Immature natural killer cell (primary cell): Measurements from ENCODE around the gene HPSE2. TPM values are rescaled to one million over a fixed set of nuclear protein-coding genes. Genes with fewer than 3 reads are reported as not detected.
A peak's percentile ranks its signal among the peaks of the same experiment; 100 is the strongest.

Experiments
- DNase-seq, 3 donors: peaks; one replicate each; pipeline ENCODE4 v3.0.0; 2022; ENCODE audit warnings: mixed read lengths in 1 of 3
- H3K27ac Mint-ChIP-seq, 6 donors: one replicate each; pipeline ENCODE4 v1.8.0; 2020; ENCODE audit warnings: mixed read lengths in 6 of 6, mild to moderate bottlenecking in 5 of 6, inconsistent platforms in 4 of 6, moderate library complexity in 3 of 6
- H3K27me3 Mint-ChIP-seq, 3 donors: one replicate each; pipeline ENCODE4 v1.8.0; 2020 to 2021; ENCODE audit warnings: low read depth in 3 of 3, mild to moderate bottlenecking in 3 of 3, mixed read lengths in 3 of 3, moderate library complexity in 3 of 3, inconsistent platforms in 1 of 3
- H3K36me3 Mint-ChIP-seq, 3 donors: one replicate each; pipeline ENCODE4 v1.8.0; 2020; ENCODE audit warnings: mixed read lengths in 3 of 3, inconsistent platforms in 2 of 3, mild to moderate bottlenecking in 2 of 3
- H3K4me1 Mint-ChIP-seq, 2 donors: one replicate each; pipeline ENCODE4 v1.8.0; 2020; ENCODE audit warnings: inconsistent platforms in 2 of 2, mild to moderate bottlenecking in 2 of 2, mixed read lengths in 2 of 2, moderate library complexity in 1 of 2
- H3K4me3 Mint-ChIP-seq, 5 donors: one replicate each; pipeline ENCODE4 v1.8.0; 2020; ENCODE audit warnings: mild to moderate bottlenecking in 5 of 5, mixed read lengths in 5 of 5, inconsistent platforms in 3 of 5, moderate library complexity in 3 of 5
- H3K9me3 Mint-ChIP-seq, 6 donors: one replicate each; pipeline ENCODE4 v1.8.0; 2020; ENCODE audit warnings: mild to moderate bottlenecking in 6 of 6, mixed read lengths in 6 of 6, inconsistent platforms in 4 of 6, moderate library complexity in 3 of 6
- polyA plus RNA-seq, 3 donors: library from polyadenylated mRNA; unstranded; fragments of 300-500 nt; fragmentation: Illumina TruSeq; gene quantifications; one replicate each; pipeline ENCODE4 v1.2.3, GENCODE V29; 2021

HPSE2 gene
- polyA plus RNA-seq, 3 donors from 2014 or later: not detected

- no peak for DNase-seq
- peaks cover 2 to 13% (median 3%) of the 10 kb centered on the region in 3 donors for H3K27me3 Mint-ChIP-seq
- H3K27ac Mint-ChIP-seq: no peak overlapping the region
- H3K4me1 Mint-ChIP-seq: no peaks in the 10 kb centered on the region
- no peaks in the 10 kb centered on the region for H3K9me3 Mint-ChIP-seq
- H3K4me3 Mint-ChIP-seq: no peak overlapping the region
- H3K36me3 Mint-ChIP-seq: no peaks in the 10 kb centered on the region
Measured at GRCh38 chr10:98456686-98457482, 778.8 kb downstream of the HPSE2 start.

- no peak for DNase-seq
- Mint-ChIP-seq H3K9me3 (no peaks in the 10 kb centered on the region), H3K4me1 (no peaks in the 10 kb centered on the region), H3K4me3 (no peak overlapping the region), H3K27me3 (peaks cover 0 to 15% (median 3%) of the 10 kb centered on the region in 3 donors), H3K36me3 (no peaks in the 10 kb centered on the region), H3K27ac (no peak overlapping the region)
Measured at GRCh38 chr10:98456043-98456570, 779.5 kb downstream of the HPSE2 start.

GRCh38 chr10:98453729-98454128 is 781.9 kb downstream of the HPSE2 start:
- no peak for DNase-seq
- Mint-ChIP-seq H3K27me3 (peaks cover 0 to 16% (median 8%) of the 10 kb centered on the region in 3 donors), H3K9me3 (no peaks in the 10 kb centered on the region), H3K27ac (no peak overlapping the region), H3K36me3 (no peaks in the 10 kb centered on the region), H3K4me3 (no peak overlapping the region), H3K4me1 (no peaks in the 10 kb centered on the region)

GRCh38 chr10:98450618-98451017 is 785.0 kb downstream of the HPSE2 start:
- Mint-ChIP-seq H3K27me3 (peaks cover 4 to 16% (median 16%) of the 10 kb centered on the region in 3 donors), H3K9me3 (no peaks in the 10 kb centered on the region), H3K4me3 (no peak overlapping the region), H3K4me1 (peaks cover 16 to 17% of the 10 kb centered on the region in 2 donors), H3K36me3 (no peaks in the 10 kb centered on the region), H3K27ac (no peak overlapping the region)
- no peak for DNase-seq

GRCh38 chr10:98449287-98449686 is 786.4 kb downstream of the HPSE2 start:
- Mint-ChIP-seq H3K27me3 (peaks cover 8 to 16% (median 14%) of the 10 kb centered on the region in 3 donors), H3K4me1 (peaks cover 29 to 30% of the 10 kb centered on the region in 2 donors), H3K27ac (no peak overlapping the region), H3K36me3 (no peaks in the 10 kb centered on the region), H3K9me3 (no peaks in the 10 kb centered on the region), H3K4me3 (no peak overlapping the region)
- DNase-seq: no peak

GRCh38 chr10:98446661-98447221 is 788.9 kb downstream of the HPSE2 start, which contains the start of gene HPS1:
TSS of gene HPS1 (minus strand) at chr10:98446935. CDS start at chr10:98443240, 3,695 bp downstream.
- Mint-ChIP-seq H3K36me3 (peaks cover 4 to 11% (median 7%) of the 10 kb centered on the region in 3 donors), H3K4me3 (peak within 1 kb of the TSS; percentile 90 to 93 (median 90)), H3K27ac (peak within 1 kb of the TSS; percentile 88 to 93 (median 90)), H3K27me3 (peaks cover 8 to 13% (median 12%) of the 10 kb centered on the region in 3 donors), H3K4me1 (peaks cover 45 to 48% of the 10 kb centered on the region in 2 donors), H3K9me3 (no peaks in the 10 kb centered on the region)
- peak; percentile 78 to 82 (median 81) for DNase-seq

GRCh38 chr10:98446151-98446660 is 789.4 kb downstream of the HPSE2 start:
- H3K9me3 Mint-ChIP-seq: no peaks in the 10 kb centered on the region

GRCh38 chr10:98445200-98445812 is 790.3 kb downstream of the HPSE2 start:
- peak overlapping the region; percentile 88 to 93 (median 89) for H3K27ac Mint-ChIP-seq
- no peaks in the 10 kb centered on the region for H3K9me3 Mint-ChIP-seq
- DNase-seq: no peak
- H3K36me3 Mint-ChIP-seq: peaks cover 4 to 19% (median 7%) of the 10 kb centered on the region in 3 donors
- peaks cover 51 to 58% of the 10 kb centered on the region in 2 donors for H3K4me1 Mint-ChIP-seq
- peak overlapping the region; percentile 90 to 93 (median 90) for H3K4me3 Mint-ChIP-seq
- peaks cover 8 to 11% (median 9%) of the 10 kb centered on the region in 3 donors for H3K27me3 Mint-ChIP-seq

More at GRCh38 chr10:98446151-98446660, 789.4 kb downstream of the HPSE2 start:
- Mint-ChIP-seq H3K36me3 (peaks cover 4 to 15% (median 7%) of the 10 kb centered on the region in 3 donors), H3K27me3 (peaks cover 8 to 13% (median 12%) of the 10 kb centered on the region in 3 donors), H3K4me3 (peak overlapping the region; percentile 90 to 93 (median 90)), H3K27ac (peak overlapping the region; percentile 88 to 93 (median 89)), H3K4me1 (peaks cover 47 to 54% of the 10 kb centered on the region in 2 donors)
- DNase-seq: peak in 1 of 3 donors; percentile 22

GRCh38 chr10:98444314-98445006 is 791.2 kb downstream of the HPSE2 start:
- peak overlapping the region; percentile 40 to 93 (median 90) for H3K4me3 Mint-ChIP-seq
- H3K9me3 Mint-ChIP-seq: no peaks in the 10 kb centered on the region
- peak overlapping the region; percentile 48 to 90 (median 88) for H3K27ac Mint-ChIP-seq
- DNase-seq: no peak
- peaks cover 54 to 64% of the 10 kb centered on the region in 2 donors for H3K4me1 Mint-ChIP-seq
- peaks cover 8 to 9% (median 9%) of the 10 kb centered on the region in 3 donors for H3K27me3 Mint-ChIP-seq
- H3K36me3 Mint-ChIP-seq: peaks cover 10 to 26% (median 11%) of the 10 kb centered on the region in 3 donors

- H3K4me1 Mint-ChIP-seq: peaks cover 23 to 52% of the 10 kb centered on the region in 2 donors
- H3K27ac Mint-ChIP-seq: peak overlapping the region in 1 of 6 donors; percentile 7
- H3K27me3 Mint-ChIP-seq: no peaks in the 10 kb centered on the region
- no peak for DNase-seq
- no peak overlapping the region for H3K4me3 Mint-ChIP-seq
- no peaks in the 10 kb centered on the region for H3K9me3 Mint-ChIP-seq
- peaks cover 25 to 56% (median 28%) of the 10 kb centered on the region in 3 donors for H3K36me3 Mint-ChIP-seq
Measured at GRCh38 chr10:98438715-98439114, 796.9 kb downstream of the HPSE2 start.

- Mint-ChIP-seq H3K4me1 (peaks cover 12 to 36% of the 10 kb centered on the region in 2 donors), H3K36me3 (peaks cover 30 to 60% (median 36%) of the 10 kb centered on the region in 3 donors), H3K4me3 (no peak overlapping the region), H3K27ac (no peak overlapping the region), H3K9me3 (peaks cover 0 to 4% (median 0%) of the 10 kb centered on the region in 6 donors), H3K27me3 (no peaks in the 10 kb centered on the region)
- DNase-seq: no peak
Measured at GRCh38 chr10:98436704-98437103, 798.9 kb downstream of the HPSE2 start.

GRCh38 chr10:98435178-98435577 is 800.5 kb downstream of the HPSE2 start:
- DNase-seq: no peak
- Mint-ChIP-seq H3K4me1 (peaks cover 6 to 26% of the 10 kb centered on the region in 2 donors), H3K36me3 (peaks cover 35 to 68% (median 42%) of the 10 kb centered on the region in 3 donors), H3K9me3 (peaks cover 0 to 4% (median 0%) of the 10 kb centered on the region in 6 donors), H3K4me3 (no peak overlapping the region), H3K27ac (peak overlapping the region in 3 of 6 donors; percentile 28 to 60 (median 35)), H3K27me3 (no peaks in the 10 kb centered on the region)
